Smooth muscle cell (in vitro differentiated cells): ENCODE measurements around the gene DNMBP. TPM values are rescaled to one million over a fixed set of nuclear protein-coding genes. Genes with fewer than 3 reads are reported as not detected.

Source experiments
- DNase-seq: peaks from one replicate; lab custom pipeline; 2025; ENCODE audit not compliant: unreplicated experiment; lab: John Stamatoyannopoulos, UW
- H2AFZ ChIP-seq: fragments of 200-600 bp; sonication (generic); 2 replicates; pipeline ENCODE4 v1.6.0; 2016; ENCODE audit warnings: antibody characterized with exemption, low read depth, mild to moderate bottlenecking
- H3F3A ChIP-seq: fragments of 200-600 bp; sonication (generic); 2 replicates; pipeline ENCODE4 v1.6.0; 2017; ENCODE audit warnings: antibody characterized with exemption, low read depth
- H3K27ac ChIP-seq: fragments of 200-600 bp; sonication (generic); 2 replicates; pipeline ENCODE4 v1.5.1; 2016; ENCODE audit warnings: low read depth, mild to moderate bottlenecking
- H3K27me3 ChIP-seq: fragments of 200-600 bp; sonication (generic); 2 replicates; pipeline ENCODE4 v1.6.1; 2016; ENCODE audit warnings: low read depth, mild to moderate bottlenecking
- H3K36me3 ChIP-seq: fragments of 200-600 bp; sonication (generic); 2 replicates; pipeline ENCODE4 v1.5.1; 2016; ENCODE audit warnings: low read depth
- H3K4me1 ChIP-seq: fragments of 200-600 bp; sonication (generic); 2 replicates; pipeline ENCODE4 v1.5.1; 2016; ENCODE audit warnings: low read depth
- H3K4me2 ChIP-seq: fragments of 200-600 bp; sonication (generic); 2 replicates; pipeline ENCODE4 v1.6.0; 2016; ENCODE audit warnings: mild to moderate bottlenecking
- H3K4me3 ChIP-seq: fragments of 200-600 bp; sonication (generic); 2 replicates; pipeline ENCODE4 v1.5.1; 2016; ENCODE audit warnings: mild to moderate bottlenecking
- H3K79me2 ChIP-seq: fragments of 200-600 bp; sonication (generic); 2 replicates; pipeline ENCODE4 v1.6.0; 2016; ENCODE audit warnings: low read depth, mild to moderate bottlenecking
- H3K9ac ChIP-seq: fragments of 200-600 bp; sonication (generic); 2 replicates; pipeline ENCODE4 v1.6.0; 2016; ENCODE audit warnings: low read depth
- H3K9me3 ChIP-seq: fragments of 200-600 bp; sonication (generic); replicated peaks from 2 replicates; pipeline ENCODE4 v1.5.1; 2016; ENCODE audit warnings: low read depth
- H4K20me1 ChIP-seq: fragments of 200-600 bp; sonication (generic); 2 replicates; pipeline ENCODE4 v1.6.0; 2016; ENCODE audit warnings: low read depth
- WGBS: methylation state at CpG from one replicate; pipeline ENCODE4 v1.1.7; 2016; ENCODE audit warnings: low lambda C conversion rate; 5-methylcytosine and 5-hydroxymethylcytosine counted together
- polyA plus RNA-seq: library from polyadenylated mRNA; unstranded; fragments of >200 nt; fragmentation: Nextera tagmentation; extraction: Ambion mirVana; gene quantifications from 2 replicates; pipeline ENCODE4 v1.2.1, GENCODE V29; 2016
- total RNA-seq: library from RNA; depleted of rRNA; stranded (reverse); fragments of >200 nt; gene quantifications from 2 replicates; pipeline ENCODE4 v1.2.3, GENCODE V29; 2014
- TF ChIP-seq, protein P1 (sequence below): fragments of 200-600 bp; sonication (generic); IDR thresholded peaks from 2 replicates; pipeline ENCODE4 v1.5.1; 2017; ENCODE audit warnings: borderline replicate concordance, mild to moderate bottlenecking, antibody characterized with exemption; ENCODE audit not compliant: insufficient read depth, poor library complexity, severe bottlenecking

DNMBP gene
- total and polyA plus RNA-seq, 2 experiments from 2014 or later, result 9.4 to 17.9 TPM

DNA sequence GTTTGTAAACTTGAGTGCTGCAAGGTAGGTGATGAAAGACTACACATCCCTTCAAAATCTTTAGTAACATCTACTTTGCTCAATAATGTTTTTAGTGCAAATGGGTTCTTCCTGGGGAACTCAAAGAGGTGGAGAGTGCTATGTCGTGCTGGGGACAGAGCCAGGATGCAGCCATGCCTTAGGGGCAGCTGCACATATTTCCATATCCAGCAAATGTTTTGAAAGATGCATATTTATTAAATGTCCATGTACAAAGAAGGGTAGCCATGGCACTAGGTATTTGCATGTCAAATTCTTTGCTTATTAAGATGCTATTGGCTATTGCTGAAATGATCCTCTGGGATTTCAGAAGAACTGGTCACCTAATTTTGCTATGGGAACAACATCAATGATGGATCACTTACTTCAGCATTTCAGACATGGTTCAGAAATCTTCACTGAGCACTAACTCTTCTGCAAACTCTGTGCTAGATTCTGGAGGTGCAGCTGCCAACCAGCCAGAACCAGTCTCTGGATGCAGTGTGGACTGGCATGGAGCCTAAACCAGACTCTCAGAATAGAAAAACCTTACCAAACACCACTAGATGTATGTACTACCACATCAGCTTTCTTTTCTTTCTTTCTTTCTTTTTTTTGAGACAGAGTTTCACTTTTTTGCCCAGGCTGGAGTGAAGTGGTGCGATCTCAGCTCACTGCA is 31.7 kb upstream of the DNMBP start:
- no peak overlapping the region for H3K9ac ChIP-seq
- peaks cover 5% of the 10 kb centered on the region for H3K4me1 ChIP-seq
- no peak overlapping the region for H2AFZ ChIP-seq
- H3K4me3 ChIP-seq, result no peak overlapping the region
- no peaks in the 10 kb centered on the region for H3K27me3 ChIP-seq
- H3K9me3 ChIP-seq, result no peaks in the 10 kb centered on the region
- WGBS, result 81% methylated on average over 2 of the region's 2 CpGs
- TF ChIP-seq, protein P1, sequence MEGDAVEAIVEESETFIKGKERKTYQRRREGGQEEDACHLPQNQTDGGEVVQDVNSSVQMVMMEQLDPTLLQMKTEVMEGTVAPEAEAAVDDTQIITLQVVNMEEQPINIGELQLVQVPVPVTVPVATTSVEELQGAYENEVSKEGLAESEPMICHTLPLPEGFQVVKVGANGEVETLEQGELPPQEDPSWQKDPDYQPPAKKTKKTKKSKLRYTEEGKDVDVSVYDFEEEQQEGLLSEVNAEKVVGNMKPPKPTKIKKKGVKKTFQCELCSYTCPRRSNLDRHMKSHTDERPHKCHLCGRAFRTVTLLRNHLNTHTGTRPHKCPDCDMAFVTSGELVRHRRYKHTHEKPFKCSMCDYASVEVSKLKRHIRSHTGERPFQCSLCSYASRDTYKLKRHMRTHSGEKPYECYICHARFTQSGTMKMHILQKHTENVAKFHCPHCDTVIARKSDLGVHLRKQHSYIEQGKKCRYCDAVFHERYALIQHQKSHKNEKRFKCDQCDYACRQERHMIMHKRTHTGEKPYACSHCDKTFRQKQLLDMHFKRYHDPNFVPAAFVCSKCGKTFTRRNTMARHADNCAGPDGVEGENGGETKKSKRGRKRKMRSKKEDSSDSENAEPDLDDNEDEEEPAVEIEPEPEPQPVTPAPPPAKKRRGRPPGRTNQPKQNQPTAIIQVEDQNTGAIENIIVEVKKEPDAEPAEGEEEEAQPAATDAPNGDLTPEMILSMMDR, result no peak
- no peak for DNase-seq
- H3K36me3 ChIP-seq, result no peaks in the 10 kb centered on the region
- H4K20me1 ChIP-seq, result no peaks in the 10 kb centered on the region
- no peak overlapping the region for H3K27ac ChIP-seq
- H3K79me2 ChIP-seq, result no peaks in the 10 kb centered on the region
- H3K4me2 ChIP-seq, result no peak overlapping the region
- H3F3A ChIP-seq, result peaks cover 17% of the 10 kb centered on the region

DNA sequence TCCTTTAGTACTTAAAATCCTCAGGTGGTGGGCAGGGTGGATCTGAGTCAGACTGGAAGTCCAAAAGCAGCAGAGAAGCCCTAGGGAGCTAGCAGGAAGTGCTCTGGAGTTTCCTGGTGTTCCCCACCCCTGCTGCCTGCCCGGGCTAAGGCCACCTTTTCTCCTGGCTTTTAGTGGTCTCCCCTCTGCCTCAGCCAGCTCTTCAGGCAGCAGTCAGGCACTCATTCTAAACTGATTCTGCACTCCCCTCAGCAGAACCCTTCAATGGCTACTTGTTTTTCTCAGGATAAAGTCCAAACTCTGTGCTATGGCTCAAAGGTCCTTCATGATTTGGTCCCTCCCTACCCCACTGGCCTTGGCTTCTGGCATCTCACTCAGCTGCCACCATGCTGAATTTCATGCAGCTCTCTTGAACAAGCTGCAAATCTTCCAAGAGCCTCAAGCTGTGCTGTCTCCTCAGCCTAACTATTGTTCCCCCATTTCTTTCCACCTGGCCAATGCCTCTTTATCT is 28.9 kb upstream of the DNMBP start:
- H3F3A ChIP-seq, result peaks cover under 1% of the 10 kb centered on the region
- H4K20me1 ChIP-seq, result no peaks in the 10 kb centered on the region
- H3K4me1 ChIP-seq, result no peaks in the 10 kb centered on the region
- H3K9me3 ChIP-seq, result no peaks in the 10 kb centered on the region
- H3K4me2 ChIP-seq, result no peak overlapping the region
- DNase-seq, result no peak
- no peaks in the 10 kb centered on the region for H3K79me2 ChIP-seq
- H3K4me3 ChIP-seq, result no peak overlapping the region
- TF ChIP-seq, protein P1, result no peak
- H3K36me3 ChIP-seq, result no peaks in the 10 kb centered on the region
- no peak overlapping the region for H3K27ac ChIP-seq
- H2AFZ ChIP-seq, result no peak overlapping the region
- WGBS, result 25% methylated on average over 1 of the region's 1 CpG
- no peaks in the 10 kb centered on the region for H3K27me3 ChIP-seq
- H3K9ac ChIP-seq, result no peak overlapping the region

DNA sequence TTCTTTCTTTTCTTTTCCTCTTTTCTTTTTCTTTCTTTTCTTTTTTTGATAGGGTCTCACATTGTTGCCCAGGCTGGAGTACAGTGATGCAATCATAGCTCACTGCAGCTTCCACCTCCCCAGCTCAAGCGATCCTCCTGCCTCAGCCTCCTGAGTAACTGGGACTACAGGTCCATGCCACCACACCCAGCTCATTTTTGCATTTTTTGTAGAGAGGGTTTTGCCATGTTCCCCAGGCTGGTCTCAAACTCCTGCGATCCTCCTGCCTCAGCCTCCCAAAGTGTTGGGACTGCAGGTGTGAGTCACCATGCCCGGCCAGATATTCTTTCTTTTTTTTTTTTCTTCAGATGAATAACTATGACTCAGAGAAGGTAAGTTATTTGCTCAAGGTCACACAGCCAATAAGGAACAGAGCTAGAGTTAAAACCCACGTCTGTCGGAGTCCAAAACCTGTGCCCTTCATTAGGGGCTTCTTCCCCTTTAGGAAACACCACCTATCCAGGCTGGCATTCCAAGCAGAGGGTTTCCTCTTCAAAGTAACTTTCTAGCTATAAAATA is 28.1 kb upstream of the DNMBP start:
- Histone ChIP-seq H3K9ac (no peak overlapping the region), H3K9me3 (no peaks in the 10 kb centered on the region), H4K20me1 (no peaks in the 10 kb centered on the region), H3K79me2 (no peaks in the 10 kb centered on the region), H3F3A (no peaks in the 10 kb centered on the region), H3K36me3 (no peaks in the 10 kb centered on the region), H3K4me3 (no peak overlapping the region), H3K4me1 (no peaks in the 10 kb centered on the region), H3K4me2 (no peak overlapping the region), H2AFZ (no peak overlapping the region), H3K27me3 (no peaks in the 10 kb centered on the region), H3K27ac (no peak overlapping the region)
- WGBS, result 95% methylated on average over 5 of the region's 5 CpGs
- no peak for DNase-seq
- TF ChIP-seq, protein P1, result no peak
